Tongue (tissue), 2 donors: Measurements from ENCODE around the gene KIR3DL1. TPM values are rescaled to one million over a fixed set of nuclear protein-coding genes. Genes with fewer than 3 reads are reported as not detected.

Source experiments
- small RNA-seq: library from RNA; depleted of rRNA; stranded (forward); fragments of <200 nt; gene quantifications from one replicate; pipeline ENCODE3, GENCODE V24; 2014; ENCODE audit warnings: low replicate concordance
- total RNA-seq: library from RNA; depleted of rRNA; stranded (reverse); fragments of >200 nt; gene quantifications from one replicate; pipeline ENCODE4 v1.2.3, GENCODE V29; 2014

The KIR3DL1 gene
- total RNA-seq, 1 donor from 2014 or later: not detected

Small RNAs within 50 kb of the gene (small RNA-seq; reads per million reads assigned to genes)
- gene KIR3DP1: not detected
- gene RNU6-222P: not detected

Other genes with a start within 250 kb of the KIR3DL1 start
- gene LILRA2, start 242.7 kb upstream of the KIR3DL1 start, total RNA-seq: not detected
- gene LILRA1, start 222.8 kb upstream of the KIR3DL1 start, total RNA-seq: 0.51 TPM
- gene LILRB1, start 186.0 kb upstream of the KIR3DL1 start, total RNA-seq: 0.51 TPM
- gene LILRB4, start 153.5 kb upstream of the KIR3DL1 start, total RNA-seq: 0.51 TPM
- not detected for gene KIR3DL3, start 92.0 kb upstream of the KIR3DL1 start, total RNA-seq
- gene KIR2DL3, start 78.0 kb upstream of the KIR3DL1 start, total RNA-seq: not detected
- gene KIR2DL1, start 46.7 kb upstream of the KIR3DL1 start, total RNA-seq: not detected
- gene KIR2DL4, start 12.9 kb upstream of the KIR3DL1 start, total RNA-seq: not detected
- not detected for gene KIR2DS4, start 16.2 kb downstream of the KIR3DL1 start, total RNA-seq
- not detected for gene KIR3DL2, start 34.0 kb downstream of the KIR3DL1 start, total RNA-seq
- gene FCAR, start 57.8 kb downstream of the KIR3DL1 start, total RNA-seq: 2.6 TPM
- not detected for gene NCR1, start 89.7 kb downstream of the KIR3DL1 start, total RNA-seq
- gene NLRP7, start 131.1 kb downstream of the KIR3DL1 start, total RNA-seq: not detected
- 7.3 TPM for gene NLRP2, start 149.9 kb downstream of the KIR3DL1 start, total RNA-seq
- gene GP6, start 221.8 kb downstream of the KIR3DL1 start, total RNA-seq: 0.21 TPM
- gene RDH13, start 246.7 kb downstream of the KIR3DL1 start, total RNA-seq: 36.2 TPM